ENCODE measurements around the gene SLAMF6. TPM values are rescaled to one million over a fixed set of nuclear protein-coding genes. Genes with fewer than 3 reads are reported as not detected.
"Not testable (repeated sequence)": the region's sequence is repeated elsewhere in the genome, so short reads cannot be mapped to it uniquely, and the experiment has no call there.

The SLAMF6 gene
- total RNA-seq, 2 donors from 2014 or later = 0.62 to 1.2 TPM

GRCh38 chr1:160547422-160547821 lies 24.4 kb upstream of the SLAMF6 start:
- intact Hi-C loops (cut with DNase I) = no loop called here
- DNase-seq (ENCODE audit: low spot score) = no peak

GRCh38 chr1:160546942-160547341 lies 23.9 kb upstream of the SLAMF6 start:
- intact Hi-C loops (cut with DNase I) = no loop called here

GRCh38 chr1:160544647-160545046 lies 21.6 kb upstream of the SLAMF6 start:
- intact Hi-C loops (cut with DNase I) = no loop called here
- DNase-seq (ENCODE audit: low spot score) = no peak

More at GRCh38 chr1:160546942-160547341, 23.9 kb upstream of the SLAMF6 start:
- peak; percentile 84 for DNase-seq (ENCODE audit: low spot score)

- intact Hi-C loops (cut with DNase I) = no loop called here
- DNase-seq (ENCODE audit: low spot score) = no peak
These were observed 19.4 kb upstream of the SLAMF6 start for GRCh38 chr1:160542303-160542945.

- intact Hi-C loops (cut with DNase I) = no loop called here
- no peak for DNase-seq (ENCODE audit: low spot score)
These were observed 18.7 kb upstream of the SLAMF6 start for GRCh38 chr1:160541622-160542302.

GRCh38 chr1:160540859-160541233 lies 17.8 kb upstream of the SLAMF6 start:
- intact Hi-C loops (cut with DNase I) = no loop called here
- no peak for DNase-seq (ENCODE audit: low spot score)

- intact Hi-C loops (cut with DNase I) = no loop called here
- DNase-seq (ENCODE audit: low spot score) = no peak
These were observed 17.2 kb upstream of the SLAMF6 start for GRCh38 chr1:160539990-160540858.

GRCh38 chr1:160539684-160539989 lies 16.6 kb upstream of the SLAMF6 start:
- DNase-seq (ENCODE audit: low spot score) = no peak
- intact Hi-C loops (cut with DNase I) = no loop called here

- intact Hi-C loops (cut with DNase I) = no loop called here
- no peak for DNase-seq (ENCODE audit: low spot score)
These were observed 16.1 kb upstream of the SLAMF6 start for GRCh38 chr1:160538985-160539651.

GRCh38 chr1:160537714-160538665 lies 14.9 kb upstream of the SLAMF6 start:
- no peak for DNase-seq (ENCODE audit: low spot score)
- intact Hi-C loops (cut with DNase I) = no loop called here

GRCh38 chr1:160534823-160535605 lies 12.0 kb upstream of the SLAMF6 start:
- intact Hi-C loops (cut with DNase I) = no loop called here
- DNase-seq (ENCODE audit: low spot score) = no peak

- intact Hi-C loops (cut with DNase I); DNase-seq (ENCODE audit: low spot score): not testable (repeated sequence)
These were observed 9.4 kb upstream of the SLAMF6 start for GRCh38 chr1:160532557-160532813.

- DNase-seq (ENCODE audit: low spot score); intact Hi-C loops (cut with DNase I): not testable (repeated sequence)
These were observed 8.9 kb upstream of the SLAMF6 start for GRCh38 chr1:160531809-160532556.

- intact Hi-C loops (cut with DNase I); DNase-seq (ENCODE audit: low spot score): not testable (repeated sequence)
These were observed 6.4 kb upstream of the SLAMF6 start for GRCh38 chr1:160529401-160529952.

- DNase-seq (ENCODE audit: low spot score); intact Hi-C loops (cut with DNase I): not testable (repeated sequence)
These were observed 734 bp upstream of the SLAMF6 start for GRCh38 chr1:160523789-160524188.

GRCh38 chr1:160522136-160522535 lies 919 bp downstream of the SLAMF6 start:
- intact Hi-C loops (cut with DNase I) = no loop called here

GRCh38 chr1:160521554-160521953 lies 1.5 kb downstream of the SLAMF6 start:
- intact Hi-C loops (cut with DNase I) = no loop called here
- no peak for DNase-seq (ENCODE audit: low spot score)

More at GRCh38 chr1:160522136-160522535, 919 bp downstream of the SLAMF6 start:
- no peak for DNase-seq (ENCODE audit: low spot score)

Data from posterior vena cava (tissue), 2 donors.